Endothelial cell of umbilical vein (primary cell): Measurements from ENCODE around the gene MALAT1. TPM values are rescaled to one million over a fixed set of nuclear protein-coding genes. Genes with fewer than 3 reads are reported as not detected.
A peak's percentile ranks its signal among the peaks of the same experiment; 100 is the strongest.

Experiments
- BruUV-seq: library from RNA; stranded (reverse); fragments of 400-500 nt; replicated peaks from 2 replicates; lab custom pipeline; 2021; lab: Mats Ljungman, UMichigan
- CTCF ChIA-PET: fragments of 300-600, 350-600 bp; sonication (Branson Sonifier 250); formaldehyde crosslinking; loops from one replicate; lab custom pipeline; 2021; ENCODE audit warnings: antibody characterized with exemption, inconsistent platforms; lab: Charles Lee
- POLR2A ChIA-PET: fragments of 300-600, 350-600 bp; sonication (Branson Sonifier 250); formaldehyde crosslinking; loops from one replicate; lab custom pipeline; 2021; ENCODE audit warnings: antibody characterized with exemption, inconsistent platforms; lab: Charles Lee
- DNase-seq: peaks from one replicate; pipeline ENCODE4 v3.0.0-alpha.2; 2011; ENCODE audit warnings: low read depth, low spot score
- FAIRE-seq: peaks from 2 replicates; lab custom pipeline; 2011; peaks lifted over from hg19 to GRCh38; lab: Jason Lieb, UNC
- H2AFZ ChIP-seq: 2 replicates; pipeline ENCODE4 v1.6.0; 2012; ENCODE audit warnings: low read depth, low read length, control low read depth, inconsistent platforms
- H3K27ac ChIP-seq: 2 replicates; pipeline ENCODE4 v1.5.1; 2011; ENCODE audit warnings: low read depth, mild to moderate bottlenecking, control low read depth, low read length, moderate library complexity; ENCODE audit not compliant: insufficient read depth
- H3K27me3 ChIP-seq, 2 experiments: 2 replicates each; pipeline versions ENCODE4 v1.6.0 to v1.6.1; 2011; ENCODE audit warnings: low read length in 2 of 2, mixed read lengths in 1 of 2; ENCODE audit not compliant: control insufficient read depth in 2 of 2, insufficient read depth in 2 of 2
- H3K36me3 ChIP-seq, 2 experiments: 2 replicates in 1 of 2; 3 replicates in 1 of 2; pipeline ENCODE4 v1.5.1; 2011; ENCODE audit warnings: low read length in 2 of 2, mild to moderate bottlenecking in 1 of 2, moderate library complexity in 1 of 2; ENCODE audit not compliant: control insufficient read depth in 2 of 2, insufficient read depth in 2 of 2; ENCODE audit errors: extremely low read depth in 1 of 2
- H3K4me1 ChIP-seq: 3 replicates; pipeline ENCODE4 v1.5.1; 2011; ENCODE audit warnings: mild to moderate bottlenecking, low read length; ENCODE audit not compliant: control insufficient read depth, insufficient read depth; ENCODE audit errors: extremely low read depth
- H3K4me2 ChIP-seq: 2 replicates; pipeline ENCODE4 v1.6.1; 2011; ENCODE audit warnings: low read length, control low read depth, mixed read lengths; ENCODE audit not compliant: insufficient read depth
- H3K4me3 ChIP-seq, 3 experiments: fragments of 200-600 bp in 1 of 3; sonication (generic), shearing (Covaris generic) in 1 of 3; replicated peaks in 1 of 3; 2 replicates each; pipeline ENCODE4 v1.5.1; 2011 to 2016; ENCODE audit warnings: control low read depth in 3 of 3, low read length in 3 of 3, mild to moderate bottlenecking in 2 of 3, inconsistent platforms in 1 of 3, low read depth in 1 of 3, moderate library complexity in 1 of 3; ENCODE audit not compliant: insufficient read depth in 1 of 3
- H3K79me2 ChIP-seq: 2 replicates; pipeline ENCODE4 v1.6.0; 2012; ENCODE audit warnings: low read length, inconsistent platforms; ENCODE audit not compliant: control insufficient read depth, insufficient read depth
- H3K9ac ChIP-seq: replicated peaks from 2 replicates; pipeline ENCODE3; 2011; ENCODE audit warnings: low read length, control low read depth; ENCODE audit not compliant: insufficient read depth; ENCODE audit errors: extremely low read depth
- H3K9me1 ChIP-seq: replicated peaks from 3 replicates; pipeline ENCODE4 v1.6.0; 2011; ENCODE audit warnings: mild to moderate bottlenecking, low read length; ENCODE audit not compliant: control insufficient read depth, insufficient read depth; ENCODE audit errors: extremely low read depth
- H3K9me3 ChIP-seq: replicated peaks from 2 replicates; pipeline ENCODE4 v1.5.1; 2012; ENCODE audit warnings: low read length, inconsistent platforms; ENCODE audit not compliant: control insufficient read depth, insufficient read depth
- H4K20me1 ChIP-seq: replicated peaks from 2 replicates; pipeline ENCODE3; 2011; ENCODE audit warnings: mild to moderate bottlenecking, low read length; ENCODE audit not compliant: control insufficient read depth, insufficient read depth; ENCODE audit errors: extremely low read depth
- EZH2 ChIP-seq: IDR thresholded peaks from 2 replicates; pipeline ENCODE4 v1.6.1; 2012; ENCODE audit warnings: borderline replicate concordance, low read depth, mild to moderate bottlenecking, moderate library complexity, low read length, inconsistent platforms; ENCODE audit not compliant: severe bottlenecking
- FOS ChIP-seq: IDR thresholded peaks from 2 replicates; pipeline ENCODE4 v1.6.1; 2011; ENCODE audit warnings: mild to moderate bottlenecking, low read length, moderate library complexity, borderline replicate concordance; ENCODE audit not compliant: insufficient read depth
- GATA2 ChIP-seq: IDR thresholded peaks from 2 replicates; pipeline ENCODE4 v1.7.0; 2011; ENCODE audit warnings: low read depth, mild to moderate bottlenecking, moderate library complexity, mixed read lengths, low read length; ENCODE audit not compliant: insufficient read length, insufficient read depth
- JUN ChIP-seq: IDR thresholded peaks from 2 replicates; pipeline ENCODE4 v1.6.1; 2011; ENCODE audit warnings: borderline replicate concordance, low read depth; ENCODE audit not compliant: insufficient read length, insufficient read depth
- MYC ChIP-seq: IDR thresholded peaks from one replicate; pipeline ENCODE4 v1.6.1; 2011; ENCODE audit warnings: mild to moderate bottlenecking, low read depth, low read length
- POLR2A ChIP-seq: IDR thresholded peaks from 2 replicates; pipeline ENCODE4 v1.6.1; 2012; ENCODE audit warnings: low read depth, mild to moderate bottlenecking, control low read depth, low read length
- POLR2AphosphoS5 ChIP-seq: IDR thresholded peaks from 2 replicates; pipeline ENCODE4 v1.6.1; 2012; ENCODE audit warnings: low read depth, mild to moderate bottlenecking, control low read depth, low read length, moderate library complexity; ENCODE audit not compliant: insufficient read depth
- dilution Hi-C: fragments of 300-500 bp; cut with MboI; formaldehyde crosslinking; loops from one replicate; pipeline ENCODE4 v1.15.0; 2019; ENCODE audit warnings: low sequenced_read_pairs; ENCODE audit not compliant: extremely low pct_ligation_motif_present
- intact Hi-C: fragments of 100-400 bp; cut with micrococcal nuclease; formaldehyde crosslinking; loops from one replicate; pipeline ENCODE4 v1.10.0; 2022
- polyA plus RNA-seq, 4 experiments: library from polyadenylated mRNA; depleted of rRNA in 3 of 4; stranded (reverse) in 3 of 4; unstranded in 1 of 4; fragments of >200 nt; gene quantifications; 2 replicates each; pipeline versions ENCODE4 v1.2.1 to v1.2.3, GENCODE V29; 2011 to 2012; ENCODE audit warnings: missing spikeins in 1 of 4
- total RNA-seq: library from RNA; stranded (reverse); gene quantifications from 2 replicates; pipeline ENCODE4 v1.2.3, GENCODE V29; 2021
- TF ChIP-seq, protein P1 (sequence below): IDR thresholded peaks from 2 replicates; pipeline ENCODE4 v1.6.1; 2011; ENCODE audit not compliant: insufficient read depth, insufficient read length
- TF ChIP-seq, protein P2 (sequence below), 2 donors: IDR thresholded peaks; 1 replicate in 1 of 2; 2 replicates in 1 of 2; pipeline ENCODE4 v1.5.1; 2011; ENCODE audit warnings: low read length in 2 of 2, mild to moderate bottlenecking in 2 of 2, moderate library complexity in 2 of 2, control low read depth in 1 of 2, inconsistent platforms in 1 of 2, low read depth in 1 of 2; ENCODE audit not compliant: insufficient read depth in 1 of 2; ENCODE audit errors: extremely low read depth in 1 of 2

Gene MALAT1
- total and polyA plus RNA-seq, 2 donors (not counting 3 experiments of a cell fraction or from before 2014, with no cell fraction given), result 491 to 7,529 TPM

DNA sequence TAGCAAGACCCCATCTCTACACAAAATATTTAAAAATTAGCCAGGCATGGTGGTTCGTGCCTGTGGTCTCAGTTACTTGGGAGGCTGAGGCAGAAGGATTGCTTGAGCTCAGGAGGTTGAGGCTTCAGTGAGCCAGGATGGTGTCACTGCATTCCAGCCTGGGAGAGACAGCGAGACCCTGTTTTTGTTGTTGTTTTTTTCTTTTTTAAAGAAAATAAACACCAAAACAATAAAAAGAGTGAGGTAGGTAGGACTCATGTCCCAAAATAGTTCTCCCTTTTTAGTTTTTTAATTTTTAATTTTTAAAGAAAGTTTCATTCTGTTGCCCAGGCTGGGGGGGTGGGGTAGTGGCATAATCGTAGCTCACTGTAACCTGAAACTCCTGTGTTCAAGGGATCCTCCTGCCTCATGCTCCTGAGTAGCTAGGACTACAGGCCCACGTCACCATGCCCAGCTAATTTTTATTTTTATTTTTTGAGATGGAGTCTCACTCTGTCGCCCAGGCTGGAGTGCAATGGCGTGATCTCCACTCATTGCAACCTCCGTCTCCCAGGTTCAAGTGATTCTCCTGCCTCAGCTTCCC is 25.5 kb upstream of the MALAT1 start:
- Histone ChIP-seq H3K79me2 (peaks cover 14% of the 10 kb centered on the region), H3K4me3 (no peak overlapping the region), H3K36me3 (no peaks in the 10 kb centered on the region), H3K27ac (peak overlapping the region; percentile 89), H2AFZ (no peak overlapping the region), H3K4me2 (no peak overlapping the region), H3K4me1 (peaks cover 28% of the 10 kb centered on the region), H3K9me3 (no peaks in the 10 kb centered on the region), H3K27me3 (no peaks in the 10 kb centered on the region), H3K9ac (peak overlapping the region; percentile 25), H4K20me1 (no peaks in the 10 kb centered on the region), H3K9me1 (no peaks in the 10 kb centered on the region)
- ChIA-PET CTCF (interaction anchor here (0.8 to 4.2 kb wide), 3 partner anchors 15 to 32 kb away, joined by 3 to 80 read pairs (median 31); partner anchors contain the start of gene MALAT1), POLR2A (interaction anchor here (3.3 to 5.7 kb wide), 2 partner anchors 25 to 34 kb away, joined by 101 to 117 read pairs; partner anchors contain the start of gene MALAT1)
- no peak for TF ChIP-seq POLR2AphosphoS5
- no peak for TF ChIP-seq GATA2
- no peak for TF ChIP-seq POLR2A
- TF ChIP-seq, protein P1, sequence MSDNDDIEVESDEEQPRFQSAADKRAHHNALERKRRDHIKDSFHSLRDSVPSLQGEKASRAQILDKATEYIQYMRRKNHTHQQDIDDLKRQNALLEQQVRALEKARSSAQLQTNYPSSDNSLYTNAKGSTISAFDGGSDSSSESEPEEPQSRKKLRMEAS, result no peak
- TF ChIP-seq JUN, result no peak
- TF ChIP-seq EZH2, result no peak
- FAIRE-seq (no peak), DNase-seq (no peak)
- dilution Hi-C loops (no loop called here), intact Hi-C loops (no loop called here)
- no TSS peak for BruUV-seq

DNA sequence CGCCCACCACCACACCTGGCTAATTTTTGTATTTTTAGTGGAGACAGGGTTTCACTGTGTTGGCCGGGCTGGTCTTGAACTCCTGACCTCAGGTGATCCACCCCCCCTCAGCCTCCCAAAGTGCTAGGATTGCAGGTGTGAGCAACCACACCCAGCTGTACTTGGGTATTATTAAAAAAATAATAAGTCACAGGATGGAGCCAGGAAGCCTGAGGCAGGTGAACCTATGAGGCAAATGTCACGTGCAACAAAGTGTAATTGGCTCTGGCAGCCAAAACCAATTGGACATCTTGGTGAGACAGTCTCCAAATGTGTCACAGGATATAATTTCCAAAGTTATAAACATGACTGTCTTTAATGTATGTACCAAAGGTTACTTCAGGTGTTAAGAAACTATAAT is 24.0 kb upstream of the MALAT1 start:
- Histone ChIP-seq H2AFZ (no peak overlapping the region), H3K4me1 (peaks cover 30% of the 10 kb centered on the region), H3K9me1 (no peaks in the 10 kb centered on the region), H3K4me3 (no peak overlapping the region), H3K9me3 (no peaks in the 10 kb centered on the region), H3K4me2 (no peak overlapping the region), H3K9ac (no peak overlapping the region), H3K27me3 (no peaks in the 10 kb centered on the region), H3K79me2 (peaks cover 22% of the 10 kb centered on the region), H3K36me3 (no peaks in the 10 kb centered on the region), H3K27ac (no peak overlapping the region), H4K20me1 (no peaks in the 10 kb centered on the region)
- ChIA-PET POLR2A (interaction anchor here (0.6 to 6.4 kb wide), 4 partner anchors 28 to 52 kb away, joined by 4 to 283 read pairs (median 7); partner anchors contain the start of genes MALAT1 and NEAT1), CTCF (interaction anchor here (0.7 to 7.9 kb wide), 2 partner anchors 19 to 55 kb away, joined by 4 to 247 read pairs; partner anchors contain the start of gene MALAT1)
- no peak for DNase-seq
- TF ChIP-seq FOS, result no peak
- TF ChIP-seq POLR2A, result no peak
- TF ChIP-seq, protein P2, sequence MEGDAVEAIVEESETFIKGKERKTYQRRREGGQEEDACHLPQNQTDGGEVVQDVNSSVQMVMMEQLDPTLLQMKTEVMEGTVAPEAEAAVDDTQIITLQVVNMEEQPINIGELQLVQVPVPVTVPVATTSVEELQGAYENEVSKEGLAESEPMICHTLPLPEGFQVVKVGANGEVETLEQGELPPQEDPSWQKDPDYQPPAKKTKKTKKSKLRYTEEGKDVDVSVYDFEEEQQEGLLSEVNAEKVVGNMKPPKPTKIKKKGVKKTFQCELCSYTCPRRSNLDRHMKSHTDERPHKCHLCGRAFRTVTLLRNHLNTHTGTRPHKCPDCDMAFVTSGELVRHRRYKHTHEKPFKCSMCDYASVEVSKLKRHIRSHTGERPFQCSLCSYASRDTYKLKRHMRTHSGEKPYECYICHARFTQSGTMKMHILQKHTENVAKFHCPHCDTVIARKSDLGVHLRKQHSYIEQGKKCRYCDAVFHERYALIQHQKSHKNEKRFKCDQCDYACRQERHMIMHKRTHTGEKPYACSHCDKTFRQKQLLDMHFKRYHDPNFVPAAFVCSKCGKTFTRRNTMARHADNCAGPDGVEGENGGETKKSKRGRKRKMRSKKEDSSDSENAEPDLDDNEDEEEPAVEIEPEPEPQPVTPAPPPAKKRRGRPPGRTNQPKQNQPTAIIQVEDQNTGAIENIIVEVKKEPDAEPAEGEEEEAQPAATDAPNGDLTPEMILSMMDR (IDR thresholded peaks at IDR 0.05; ENCODE audit: extremely low read depth in 1 of 2, insufficient read depth in 1 of 2, low read depth in 1 of 2, low read length in 2 of 2), result no peak
- TF ChIP-seq JUN, result no peak
- TF ChIP-seq EZH2, result no peak
- TF ChIP-seq POLR2AphosphoS5, result no peak
- TF ChIP-seq MYC, result no peak
- TF ChIP-seq GATA2, result no peak
- TF ChIP-seq, protein P1, result no peak
- no peak for FAIRE-seq
- dilution Hi-C loops (no loop called here), intact Hi-C loops (no loop called here)
- no TSS peak for BruUV-seq
